Measurements from ENCODE around the gene PDCD1.
"Not testable (repeated sequence)": the region's sequence is repeated elsewhere in the genome, so short reads cannot be mapped to it uniquely, and the experiment has no call there.

The PDCD1 gene

DNA sequence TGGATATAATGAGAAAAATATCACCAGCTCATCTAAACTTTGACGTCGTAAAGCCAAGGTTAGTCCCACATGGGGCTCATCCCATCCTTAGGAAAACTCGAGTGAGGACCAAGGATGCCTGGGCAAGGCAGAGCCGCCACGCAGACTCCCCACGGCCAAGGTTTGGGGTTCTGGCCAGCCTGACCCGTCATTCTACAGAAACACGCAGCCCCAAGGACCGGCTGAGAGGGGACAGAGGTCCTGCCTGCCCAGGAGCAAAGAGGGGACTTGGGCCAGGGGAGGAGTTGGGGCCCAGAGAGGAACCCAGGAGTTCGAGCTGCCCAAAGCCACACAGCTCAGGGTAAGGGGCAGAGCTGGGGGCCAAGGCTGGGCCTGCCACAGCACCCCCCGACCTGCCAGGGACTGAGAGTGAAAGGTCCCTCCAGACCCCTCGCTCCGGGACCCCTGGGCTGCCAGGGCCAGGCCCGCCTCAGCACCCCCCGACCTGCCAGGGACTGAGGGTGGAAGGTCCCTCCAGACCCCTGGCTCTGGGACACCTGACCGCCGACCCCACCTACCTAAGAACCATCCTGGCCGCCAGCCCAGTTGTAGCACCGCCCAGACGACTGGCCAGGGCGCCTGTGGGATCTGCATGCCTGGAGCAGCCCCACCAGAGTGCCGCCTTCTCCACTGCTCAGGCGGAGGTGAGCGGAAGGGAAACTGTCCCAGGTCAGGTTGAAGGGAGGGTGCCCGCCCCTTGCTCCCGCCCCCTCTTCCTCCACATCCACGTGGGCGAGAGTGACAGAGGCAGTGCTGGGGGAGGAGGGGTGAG, at the start of gene PDCD1:
Gene PDCD1, minus strand, starts transcription at position 689 of the 811 bp plus-strand sequence. Its CDS starts 56 bp downstream, at position 633.
- no peak for DNase-seq (ENCODE audit: low read depth)

DNA sequence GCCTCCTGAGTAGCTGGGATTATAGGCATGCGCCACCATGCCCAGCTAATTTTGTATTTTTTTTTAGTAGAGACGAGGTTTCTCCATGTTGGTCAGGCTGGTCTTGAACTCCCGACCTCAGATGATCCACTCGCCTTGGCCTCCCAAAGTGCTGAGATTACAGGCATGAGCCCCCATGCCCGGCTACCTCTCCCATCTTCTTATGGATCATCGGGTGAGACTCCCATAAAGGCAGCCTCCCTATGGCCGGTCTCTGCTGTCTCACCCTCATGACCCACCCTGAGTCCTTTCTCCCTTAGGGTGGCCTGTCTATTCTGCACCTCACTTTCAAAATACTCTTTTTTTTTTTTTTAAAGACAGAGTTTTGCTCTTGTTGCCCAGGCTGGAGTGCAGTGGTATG, 49.1 kb upstream of the PDCD1 start:
- DNase-seq (ENCODE audit: low read depth): not testable (repeated sequence)

DNA sequence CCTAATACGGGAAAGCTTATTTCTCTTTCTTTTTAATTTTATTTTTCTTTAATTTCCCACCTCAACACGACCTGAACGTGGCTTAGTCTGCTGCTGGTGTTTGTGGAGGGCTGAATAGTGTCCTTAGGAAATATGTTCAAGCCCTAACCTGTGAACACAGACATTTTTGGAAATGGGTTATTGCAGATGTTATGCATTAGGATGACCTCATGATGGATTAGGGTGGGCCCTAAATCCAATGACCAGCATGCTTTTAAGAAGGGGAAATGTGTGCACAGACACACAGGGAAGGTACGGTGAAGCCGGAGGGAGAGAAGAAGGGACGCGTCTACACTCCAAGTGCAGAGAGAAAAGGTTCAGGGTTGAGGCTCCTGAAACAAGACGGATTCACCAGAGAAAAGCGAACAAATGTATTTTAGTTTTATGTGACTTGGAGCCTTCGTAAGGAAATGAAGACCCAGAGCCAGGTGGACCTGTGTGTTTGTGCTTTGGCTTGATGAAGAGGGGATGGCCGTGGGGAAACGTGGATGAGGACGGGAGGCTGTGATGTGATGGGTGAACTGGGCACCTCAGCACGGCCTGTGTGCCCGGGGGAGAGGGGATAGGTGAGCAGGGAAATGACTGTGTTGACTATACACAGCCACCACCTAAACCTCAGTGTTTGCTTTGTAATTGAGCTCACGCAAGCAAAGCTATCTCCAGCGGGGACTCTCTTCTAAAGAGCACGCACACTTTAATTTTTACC, 48.3 kb upstream of the PDCD1 start:
- no peak for DNase-seq (ENCODE audit: low read depth)

DNA sequence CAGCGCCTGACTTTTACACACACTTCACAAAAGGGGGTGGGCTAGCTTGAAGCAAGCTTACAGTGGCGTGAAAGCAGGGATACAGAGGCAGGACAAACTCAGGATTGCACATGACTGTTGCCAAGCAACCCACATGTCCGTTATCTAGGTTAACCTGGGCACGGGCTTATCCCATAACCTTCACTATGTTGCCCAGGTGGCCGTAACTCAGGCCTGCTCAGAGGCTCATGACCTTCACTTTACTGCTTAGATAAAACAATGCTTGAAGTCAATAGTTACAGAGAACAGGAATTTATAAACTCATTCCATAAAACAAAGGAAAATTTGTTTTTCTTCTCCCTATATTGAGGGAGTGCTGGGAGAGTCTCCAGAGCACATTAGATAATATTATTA, 47.7 kb upstream of the PDCD1 start:
- DNase-seq (ENCODE audit: low read depth): not testable (repeated sequence)

DNA sequence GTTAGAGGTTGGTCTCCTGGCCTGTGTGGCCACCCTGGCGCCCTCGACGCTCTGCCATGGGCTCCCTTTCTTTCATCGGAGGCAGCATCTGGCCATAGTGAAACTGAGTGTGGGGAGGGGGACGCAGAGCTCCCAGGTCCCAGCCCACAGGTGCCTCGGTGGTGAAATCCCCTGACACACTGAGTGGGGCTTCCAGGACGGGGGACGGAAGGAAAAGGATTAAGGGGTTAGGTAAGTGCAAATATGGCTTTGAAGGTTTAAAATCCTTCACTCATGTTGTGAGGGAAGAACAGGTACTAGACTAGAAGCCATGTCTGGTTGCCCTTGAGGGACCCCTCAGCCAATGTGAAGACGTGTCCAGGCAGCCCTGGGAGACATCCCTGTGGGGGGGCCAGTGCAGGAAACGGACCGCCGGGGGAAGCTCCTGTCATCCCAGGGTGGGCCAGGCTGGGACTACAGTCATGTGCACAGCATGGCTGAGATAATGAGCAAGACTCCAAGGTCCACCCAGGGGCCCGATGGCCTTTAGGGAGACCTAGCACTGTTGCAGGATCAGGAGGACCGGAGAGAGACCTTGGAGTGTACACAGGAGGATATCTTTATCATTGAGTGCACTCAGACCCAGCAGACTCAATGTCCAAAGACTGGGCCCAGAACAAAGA, 47.2 kb upstream of the PDCD1 start:
- DNase-seq (ENCODE audit: low read depth): no peak

DNA sequence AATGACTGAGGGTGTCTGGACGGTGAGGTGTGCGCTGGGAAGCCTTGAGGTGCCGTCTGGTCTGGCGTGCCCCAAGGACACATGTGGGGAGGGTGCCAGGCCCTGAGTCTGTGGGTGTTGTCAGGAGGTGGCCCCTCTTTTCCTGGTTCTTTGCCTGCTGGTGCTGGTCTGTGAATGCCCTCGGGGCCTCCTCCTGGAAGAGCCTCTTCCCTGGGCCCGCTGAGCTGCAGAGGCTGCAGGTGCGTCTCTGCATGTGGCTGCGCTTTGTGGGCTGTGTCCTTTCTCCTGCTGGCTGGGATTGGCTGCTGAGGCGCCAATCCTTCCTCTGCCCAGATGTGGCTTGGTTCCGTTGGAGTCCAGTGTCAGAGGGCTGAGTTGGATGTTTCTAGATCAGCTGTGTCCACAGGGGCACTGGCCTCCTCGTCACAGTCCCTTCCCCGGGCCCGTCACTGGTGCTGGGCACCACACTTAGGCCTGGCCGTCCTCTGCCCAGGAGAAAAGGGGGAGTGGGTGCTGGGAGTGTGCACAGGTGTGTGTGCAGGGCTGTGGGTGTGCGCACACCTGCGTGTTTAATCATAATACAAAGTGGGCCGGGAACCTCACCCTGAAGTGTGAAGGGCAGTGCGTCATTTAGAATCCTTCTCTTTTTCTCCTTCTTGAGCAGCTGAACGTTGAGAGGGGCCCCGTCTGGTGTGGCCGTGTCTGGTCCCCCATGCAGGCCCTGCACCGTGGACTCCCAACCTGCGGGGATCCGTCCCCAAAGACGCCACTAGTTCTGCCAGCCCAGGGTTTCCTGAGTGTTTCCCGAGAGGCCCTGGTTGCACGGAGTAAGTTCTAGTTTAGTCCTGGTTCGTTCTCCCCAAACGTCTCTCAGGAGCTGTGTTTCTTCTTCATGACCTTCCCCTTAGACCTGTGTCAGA, 46.4 kb upstream of the PDCD1 start:
- DNase-seq (ENCODE audit: low read depth): no peak

DNA sequence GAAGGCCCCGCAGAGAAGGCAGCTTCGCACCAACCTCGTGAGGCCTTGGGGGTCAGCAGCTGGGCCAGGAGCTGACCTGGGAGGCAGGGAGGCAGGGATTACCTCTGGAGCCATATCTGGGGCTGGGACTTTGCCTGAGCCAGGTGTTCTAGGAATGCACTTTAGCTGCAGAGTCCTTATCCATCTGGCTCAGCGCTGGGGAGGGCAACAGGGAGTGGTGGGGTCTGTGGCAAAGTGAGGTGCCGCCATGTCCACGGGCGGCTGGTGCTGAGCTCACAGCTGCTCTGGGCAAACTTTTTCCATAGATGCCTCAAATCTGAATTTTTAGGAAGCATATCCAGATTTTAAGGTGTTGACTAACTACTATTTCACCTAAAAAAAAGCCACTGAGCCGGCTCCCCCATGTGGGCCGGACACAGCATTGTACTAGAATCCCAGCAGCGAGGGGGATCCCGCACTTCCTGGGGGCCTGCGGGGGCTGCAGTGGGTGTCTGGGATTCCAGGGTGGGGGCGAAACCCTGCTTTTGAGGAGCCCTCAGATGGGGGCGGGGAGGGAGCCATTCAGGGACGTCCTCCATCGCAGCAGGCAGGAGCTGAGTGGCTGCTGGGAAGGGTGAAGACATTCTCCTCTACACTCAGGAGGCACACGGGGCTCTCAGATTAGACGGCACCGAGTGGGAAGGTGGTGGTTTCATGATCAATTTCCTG, 45.5 kb upstream of the PDCD1 start:
- no peak for DNase-seq (ENCODE audit: low read depth)

DNA sequence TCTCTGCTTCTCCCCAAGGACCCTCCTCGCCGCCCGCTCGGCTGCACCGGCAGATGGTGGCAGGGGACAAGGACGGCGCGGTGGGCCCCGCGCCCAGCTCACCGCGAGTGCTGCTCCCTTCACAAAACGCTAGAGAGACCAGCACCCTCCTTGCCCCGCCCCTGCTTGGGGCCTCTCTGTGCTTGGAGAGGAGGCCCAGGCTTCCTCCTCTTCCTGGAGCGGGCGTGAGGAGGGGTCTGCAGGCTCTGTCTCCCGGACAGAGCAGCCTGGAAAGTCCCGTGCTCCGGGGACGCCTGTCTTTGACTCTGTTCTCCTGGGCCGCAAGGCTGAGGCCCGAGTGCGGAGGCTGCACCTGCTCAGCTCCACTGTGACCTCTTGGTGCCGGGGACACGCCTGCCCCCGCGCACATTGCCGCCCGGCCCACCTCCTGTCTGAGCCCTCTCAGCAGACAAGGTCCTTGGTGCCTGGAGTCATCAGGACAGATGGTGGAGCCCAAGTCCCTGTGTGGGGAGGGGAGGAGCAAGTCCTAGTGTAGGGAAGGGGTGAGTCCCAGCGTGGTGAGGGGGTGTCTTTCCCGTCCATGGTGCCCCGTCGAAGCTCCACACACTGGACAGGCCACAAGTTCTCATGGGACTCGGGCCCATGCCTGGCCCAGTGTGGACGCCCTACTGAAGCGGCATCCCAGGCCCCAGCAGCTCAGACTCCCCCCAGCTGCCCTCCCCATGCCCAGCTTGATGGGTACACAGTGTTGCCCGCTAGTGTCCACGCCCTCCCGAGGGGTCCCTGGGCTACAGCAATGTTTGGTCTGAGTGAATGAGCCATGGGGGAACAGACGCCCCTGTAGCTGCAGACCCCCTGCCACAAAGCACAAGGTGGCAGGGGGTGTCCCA, 44.7 kb upstream of the PDCD1 start:
- no peak for DNase-seq (ENCODE audit: low read depth)

DNA sequence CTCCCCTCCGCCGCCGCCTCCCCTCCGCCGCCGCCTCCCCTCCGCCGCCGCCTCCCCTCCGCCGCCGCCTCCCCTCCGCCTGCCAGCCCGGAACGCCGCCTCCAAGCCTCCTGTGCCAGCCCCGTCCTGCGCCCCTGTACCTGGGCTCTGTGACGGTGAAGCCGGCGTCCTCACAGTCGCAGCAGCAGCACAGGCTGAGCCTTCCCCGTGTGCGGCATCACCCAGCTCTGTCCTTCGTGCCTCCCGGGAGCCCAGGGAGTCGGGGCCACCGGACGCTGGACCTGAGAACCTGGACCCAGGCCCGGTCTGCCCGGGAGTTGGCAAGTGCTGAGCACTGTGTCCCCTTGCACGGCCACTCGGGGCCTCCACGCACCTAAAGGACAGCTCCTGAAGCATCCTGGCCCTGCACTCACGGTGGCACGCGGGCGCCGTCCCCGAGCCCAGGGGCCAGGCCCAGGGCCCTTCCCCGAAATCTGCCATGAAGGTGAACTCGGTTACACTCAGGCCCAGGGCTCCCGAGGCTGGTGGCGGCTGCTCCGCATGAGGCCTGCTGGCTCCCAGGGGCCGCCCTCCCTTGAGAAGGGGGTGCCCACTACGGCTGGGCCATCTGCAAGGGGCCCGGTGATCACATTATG, 43.8 kb upstream of the PDCD1 start:
- DNase-seq (ENCODE audit: low read depth): no peak

DNA sequence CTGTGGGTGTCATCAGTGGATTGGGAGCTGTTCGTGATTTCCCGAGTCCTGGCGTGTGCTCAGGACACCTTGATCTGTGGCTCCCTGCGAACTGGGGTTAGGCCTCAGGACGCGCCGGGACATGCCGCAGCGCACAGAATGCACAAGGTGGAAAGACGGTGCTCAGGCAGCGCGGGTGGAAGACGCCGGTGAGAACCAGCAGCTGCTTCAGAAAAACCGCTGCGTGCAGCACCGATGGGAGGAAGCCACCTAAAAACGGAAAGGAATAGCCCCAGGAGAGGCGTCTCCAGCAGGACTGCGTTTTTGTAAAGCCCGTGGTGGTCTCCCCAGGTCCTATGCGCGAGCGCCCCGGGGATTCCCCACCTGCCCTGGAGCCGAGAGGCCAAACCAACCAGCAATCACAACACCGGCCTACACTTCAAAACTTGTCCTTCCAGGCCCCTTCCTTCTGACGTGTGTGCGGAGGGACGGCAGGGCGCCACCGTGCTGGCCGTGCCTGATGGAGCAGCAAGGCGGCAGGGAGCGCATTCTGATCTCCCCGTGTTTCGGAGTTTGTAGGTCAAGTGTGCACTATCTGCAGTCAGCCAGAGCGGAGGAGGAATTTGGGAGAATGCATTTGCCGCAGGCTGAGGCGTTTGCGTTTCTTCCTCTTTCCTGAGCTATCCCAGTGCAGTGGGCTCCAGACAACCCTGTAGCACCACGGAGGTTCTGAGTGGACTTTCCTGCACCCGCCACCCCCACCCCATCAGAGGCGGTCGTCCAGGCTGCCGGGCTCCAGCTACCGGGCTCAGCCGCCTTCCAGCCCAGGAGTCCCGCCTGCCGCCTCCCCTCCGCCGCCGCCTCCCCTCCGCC, 43.0 kb upstream of the PDCD1 start:
- peak; percentile 11 for DNase-seq (ENCODE audit: low read depth)

DNA sequence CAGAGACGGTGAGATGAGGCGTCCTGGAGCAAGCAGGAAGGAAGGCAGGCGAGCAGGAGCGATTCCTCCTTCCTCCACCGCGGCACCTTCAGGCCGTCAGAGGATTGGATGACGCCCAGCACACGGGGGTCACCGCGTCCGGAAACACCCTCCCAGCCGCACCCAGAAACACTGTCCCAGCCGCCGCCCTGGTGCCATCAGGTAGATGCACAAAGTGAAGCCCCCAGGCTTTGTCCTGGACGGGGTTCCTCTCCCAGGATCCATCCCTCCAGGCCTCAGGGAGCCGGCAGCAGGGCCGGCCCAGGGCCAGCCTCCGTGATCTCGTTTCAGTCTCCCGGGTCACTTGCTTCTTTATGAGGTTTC, 42.3 kb upstream of the PDCD1 start:
- DNase-seq (ENCODE audit: low read depth): no peak

DNA sequence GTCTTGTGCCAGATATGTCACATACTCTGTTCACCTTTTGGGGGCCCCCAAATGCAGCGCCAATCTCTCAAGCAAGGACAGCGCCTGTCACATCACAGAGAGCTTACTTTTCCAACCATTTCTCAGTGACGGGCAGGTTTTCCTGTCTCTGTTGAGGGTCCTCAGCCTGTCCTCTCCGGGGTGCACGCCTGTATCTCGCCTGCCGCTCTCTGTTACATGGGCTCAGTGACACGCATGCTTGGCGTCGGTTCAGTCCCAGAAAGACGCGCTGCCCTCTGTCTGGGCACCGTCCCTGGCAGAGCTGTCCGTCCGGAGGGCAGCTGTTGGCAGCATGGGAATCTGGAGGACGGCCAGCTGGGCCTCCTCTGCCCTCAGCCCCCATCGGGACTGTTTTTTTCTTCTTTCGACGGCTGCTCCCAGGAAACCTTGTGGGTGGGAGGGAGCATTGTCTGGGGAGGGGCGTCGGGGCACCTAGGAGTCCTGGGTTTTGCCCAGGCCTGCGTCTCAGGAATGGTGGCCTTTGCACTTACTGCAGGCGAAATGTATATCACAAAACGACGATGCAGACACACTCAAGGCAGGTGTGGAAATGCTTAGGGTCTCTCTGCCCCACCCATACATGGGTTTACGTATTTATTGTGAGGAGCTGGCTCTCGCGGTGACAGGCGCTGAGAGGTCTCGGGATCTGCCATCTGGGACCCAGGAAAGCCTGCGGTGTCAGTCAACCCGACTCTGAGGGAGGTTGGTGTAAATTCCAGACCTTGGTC, 41.7 kb upstream of the PDCD1 start:
- DNase-seq (ENCODE audit: low read depth): no peak

DNA sequence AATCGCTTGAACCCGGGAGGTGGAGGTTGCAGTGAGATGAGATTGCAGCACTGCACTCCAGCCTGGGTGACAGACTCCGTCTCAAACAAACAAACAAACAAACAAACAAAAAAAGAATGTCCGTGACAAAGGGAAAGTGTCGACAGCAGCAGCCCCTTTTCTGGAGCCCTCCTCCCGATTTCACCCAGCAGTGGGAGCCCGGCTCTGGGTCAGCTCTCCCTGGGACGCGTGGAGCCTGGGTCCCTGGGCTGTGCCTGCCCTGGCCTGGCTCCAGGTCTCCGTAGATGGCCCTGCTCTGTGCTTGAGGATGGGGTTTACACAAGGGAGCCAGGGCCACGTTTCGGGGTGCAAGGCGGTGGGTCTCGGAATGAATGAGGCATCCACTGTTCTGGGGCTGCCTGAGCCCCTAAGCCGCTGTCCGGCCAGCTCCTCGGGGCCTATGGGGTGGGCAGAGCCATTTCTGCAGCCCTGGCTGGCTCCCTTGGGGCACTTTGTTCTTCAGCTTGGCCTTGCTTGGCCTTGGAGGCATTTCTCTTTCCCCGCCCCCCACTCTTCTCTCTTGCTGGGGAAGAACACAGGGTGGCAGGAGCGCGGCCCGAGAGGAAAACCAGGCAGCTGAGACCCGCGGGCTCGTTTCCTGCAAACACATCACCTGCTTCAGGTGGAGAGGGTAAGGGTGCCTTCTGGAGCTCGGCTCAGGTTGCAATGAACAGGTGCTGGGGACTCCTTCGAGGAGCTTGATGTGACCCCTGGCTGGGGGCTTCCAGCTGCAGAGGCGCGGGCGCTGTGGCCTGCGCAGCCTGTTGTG, 40.0 kb upstream of the PDCD1 start:
- DNase-seq (ENCODE audit: low read depth): no peak

DNA sequence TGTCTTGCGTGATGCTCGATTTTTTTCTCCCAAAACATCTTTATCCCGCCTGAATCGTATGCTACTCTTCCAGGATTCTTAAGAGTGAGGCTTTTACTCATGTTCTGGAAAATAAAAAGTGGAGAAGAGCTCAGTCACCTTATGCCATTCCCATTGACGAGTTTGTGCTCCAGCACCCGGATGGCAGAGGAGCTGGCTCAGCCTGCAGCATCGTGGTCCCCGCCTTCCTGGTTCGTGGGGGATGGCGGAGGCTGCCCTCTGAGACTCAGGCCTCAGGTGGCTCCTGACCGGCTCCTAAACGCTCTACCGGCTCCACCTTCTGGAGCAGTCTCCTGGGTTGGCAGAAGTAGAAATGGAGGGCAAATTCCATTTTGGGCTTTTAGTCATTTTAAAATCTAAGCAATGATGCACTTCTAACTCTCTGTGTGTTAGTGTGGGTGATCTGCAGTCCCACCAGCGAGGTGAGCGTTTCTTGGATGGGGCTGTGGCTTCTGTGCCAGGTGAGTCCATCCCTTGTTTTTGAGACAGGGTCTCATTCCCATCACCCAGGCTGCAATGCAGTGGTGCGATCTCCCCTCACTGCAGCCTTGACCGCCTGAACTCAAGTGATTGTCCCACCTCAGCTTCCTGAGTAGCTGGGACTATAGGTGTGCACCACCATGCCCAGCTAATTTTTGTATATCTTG, 38.7 kb upstream of the PDCD1 start:
- DNase-seq (ENCODE audit: low read depth): no peak

DNA sequence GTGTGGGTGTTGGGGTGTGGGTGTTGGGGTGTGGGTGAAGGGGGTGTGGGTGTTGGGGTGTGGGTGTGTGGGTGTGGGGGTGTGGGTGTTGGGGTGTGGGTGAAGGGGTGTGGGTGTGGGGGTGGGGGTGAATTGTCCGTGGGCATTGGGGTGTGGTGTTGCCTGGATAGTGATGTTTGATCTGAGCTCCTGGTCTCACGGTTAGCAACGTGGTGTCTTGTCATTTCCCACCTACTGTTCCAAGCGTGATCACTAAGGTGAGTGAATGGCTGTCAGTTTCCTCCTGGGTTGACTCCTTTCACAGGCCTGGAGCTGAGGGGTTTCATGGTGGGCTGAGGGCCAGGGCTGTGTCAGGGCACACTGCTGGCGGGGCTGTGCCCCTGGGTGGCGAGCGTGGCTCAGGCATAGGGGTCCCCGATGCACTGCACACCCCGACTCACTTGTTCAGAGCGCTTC, 38.1 kb upstream of the PDCD1 start:
- no peak for DNase-seq (ENCODE audit: low read depth)

Data from fibroblast of gingiva (primary cell).